ENCODE results near the gene UBALD1. TPM values are rescaled to one million over a fixed set of nuclear protein-coding genes. Genes with fewer than 3 reads are reported as not detected.

Gene UBALD1
- polyA plus RNA-seq, 3 donors, result 2.2 to 19.2 (median 2.8) TPM

DNA sequence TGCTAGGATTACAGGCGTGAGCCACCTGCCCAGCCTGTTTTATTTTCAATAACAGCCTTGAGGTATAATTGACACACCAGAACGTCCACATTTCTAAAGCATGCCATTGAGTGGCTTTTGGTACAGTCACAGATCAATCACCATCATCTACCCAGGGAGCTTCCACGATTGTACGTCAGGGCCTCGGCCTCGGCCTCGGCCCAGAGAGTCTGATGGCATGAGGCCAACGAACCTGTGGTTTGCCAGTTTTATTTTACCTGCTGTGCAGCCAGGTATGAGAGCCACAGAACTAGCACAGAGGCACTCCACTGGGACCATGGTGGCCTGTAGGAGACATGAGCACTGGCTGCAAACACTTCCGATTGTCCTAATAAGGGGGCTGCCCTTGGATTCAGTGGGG lies 8.3 kb downstream of the UBALD1 start:
- peaks cover 38% of the 10 kb centered on the region for H4K20me1 ChIP-seq (ENCODE audit: insufficient read depth, low read length)
- H3K79me2 ChIP-seq (ENCODE audit: insufficient read depth, low read length), result peaks cover 21% of the 10 kb centered on the region
- peaks cover under 1 to 3% of the 10 kb centered on the region in 2 donors for H3K4me1 ChIP-seq (ENCODE audit: control insufficient read depth in 1 of 2, insufficient read depth in 2 of 2, low read length in 2 of 2)
- H3K27me3 ChIP-seq (ENCODE audit: control insufficient read depth in 2 of 2, insufficient read depth in 2 of 2, low read length in 2 of 2), result no peaks in the 10 kb centered on the region
- H3K9ac ChIP-seq (ENCODE audit: insufficient read depth, low read length, poor library complexity, severe bottlenecking), result no peak overlapping the region
- no peak overlapping the region for H3K4me3 ChIP-seq (replicated peaks in 1 of 3; ENCODE audit: low read depth in 2 of 3, low read length in 3 of 3)
- TF ChIP-seq, protein P1, sequence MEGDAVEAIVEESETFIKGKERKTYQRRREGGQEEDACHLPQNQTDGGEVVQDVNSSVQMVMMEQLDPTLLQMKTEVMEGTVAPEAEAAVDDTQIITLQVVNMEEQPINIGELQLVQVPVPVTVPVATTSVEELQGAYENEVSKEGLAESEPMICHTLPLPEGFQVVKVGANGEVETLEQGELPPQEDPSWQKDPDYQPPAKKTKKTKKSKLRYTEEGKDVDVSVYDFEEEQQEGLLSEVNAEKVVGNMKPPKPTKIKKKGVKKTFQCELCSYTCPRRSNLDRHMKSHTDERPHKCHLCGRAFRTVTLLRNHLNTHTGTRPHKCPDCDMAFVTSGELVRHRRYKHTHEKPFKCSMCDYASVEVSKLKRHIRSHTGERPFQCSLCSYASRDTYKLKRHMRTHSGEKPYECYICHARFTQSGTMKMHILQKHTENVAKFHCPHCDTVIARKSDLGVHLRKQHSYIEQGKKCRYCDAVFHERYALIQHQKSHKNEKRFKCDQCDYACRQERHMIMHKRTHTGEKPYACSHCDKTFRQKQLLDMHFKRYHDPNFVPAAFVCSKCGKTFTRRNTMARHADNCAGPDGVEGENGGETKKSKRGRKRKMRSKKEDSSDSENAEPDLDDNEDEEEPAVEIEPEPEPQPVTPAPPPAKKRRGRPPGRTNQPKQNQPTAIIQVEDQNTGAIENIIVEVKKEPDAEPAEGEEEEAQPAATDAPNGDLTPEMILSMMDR (IDR thresholded peaks at IDR 0.05), result no peak
- Mint-ChIP-seq H3K9me3 (no peaks in the 10 kb centered on the region), H3K27me3 (ENCODE audit: low read depth in 3 of 3) (peaks cover 0 to 1% (median 0%) of the 10 kb centered on the region in 3 donors), H3K4me3 (no peak overlapping the region), H3K36me3 (peaks cover 9 to 29% of the 10 kb centered on the region in 2 donors), H3K4me1 (peaks cover 7% of the 10 kb centered on the region), H3K27ac (no peak overlapping the region)
- intact Hi-C loops (cut with micrococcal nuclease), result no loop called here
- H3K4me2 ChIP-seq (replicated peaks; ENCODE audit: extremely low read depth, low read length, poor library complexity, severe bottlenecking), result no peak overlapping the region
- peaks cover 23 to 27% of the 10 kb centered on the region in 2 donors for H3K36me3 ChIP-seq (replicated peaks in 1 of 2; ENCODE audit: control insufficient read depth in 1 of 2, insufficient read depth in 2 of 2, low read length in 2 of 2)
- no peak overlapping the region for H2AFZ ChIP-seq (ENCODE audit: insufficient read depth, low read depth, low read length, poor library complexity, severe bottlenecking)
- 99% methylated on average over 8 of the region's 9 CpGs for whole genome bisulfite sequencing (ENCODE audit: insufficient coverage)
- no peak overlapping the region for H3K27ac ChIP-seq (ENCODE audit: low read depth in 1 of 2, low read length in 2 of 2)
- H3K9me3 ChIP-seq (replicated peaks in 1 of 2; ENCODE audit: control insufficient read depth in 1 of 2, insufficient read depth in 1 of 2, low read length in 2 of 2), result no peaks in the 10 kb centered on the region
- DNase-seq, result no peak

DNA sequence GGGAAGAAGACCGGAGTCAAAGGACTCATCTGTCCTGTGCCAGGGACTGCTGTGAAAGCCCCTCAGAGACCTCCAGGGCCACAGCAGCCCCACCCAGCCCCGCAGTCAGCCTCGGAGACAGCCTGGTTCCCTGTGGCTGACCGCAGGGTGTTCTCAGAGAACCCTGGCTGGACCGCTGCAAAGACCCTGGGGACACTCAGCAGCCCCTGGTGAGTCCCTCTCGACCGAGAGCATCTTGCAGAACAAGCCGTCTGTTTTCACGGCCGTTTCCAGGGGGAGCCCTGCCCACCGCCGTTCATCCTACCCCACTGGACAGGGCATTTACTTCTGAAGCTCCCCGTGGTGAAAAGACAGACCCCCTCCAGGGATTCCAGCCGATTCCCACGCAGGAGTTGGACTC lies 10.3 kb downstream of the UBALD1 start:
- H3K27me3 Mint-ChIP-seq (ENCODE audit: low read depth in 3 of 3), result peaks cover 0 to 4% (median 1%) of the 10 kb centered on the region in 3 donors
- Histone ChIP-seq H3K79me2 (ENCODE audit: insufficient read depth, low read length) (peaks cover 2% of the 10 kb centered on the region), H3K27me3 (ENCODE audit: control insufficient read depth in 2 of 2, insufficient read depth in 2 of 2, low read length in 2 of 2) (no peaks in the 10 kb centered on the region), H3K9ac (ENCODE audit: insufficient read depth, low read length, poor library complexity, severe bottlenecking) (no peak overlapping the region), H3K27ac (ENCODE audit: low read depth in 1 of 2, low read length in 2 of 2) (no peak overlapping the region), H3K36me3 (replicated peaks in 1 of 2; ENCODE audit: control insufficient read depth in 1 of 2, insufficient read depth in 2 of 2, low read length in 2 of 2) (peaks cover 22% of the 10 kb centered on the region in 2 donors), H3K4me1 (ENCODE audit: control insufficient read depth in 1 of 2, insufficient read depth in 2 of 2, low read length in 2 of 2) (no peaks in the 10 kb centered on the region), H4K20me1 (ENCODE audit: insufficient read depth, low read length) (peaks cover 18% of the 10 kb centered on the region), H3K9me3 (replicated peaks in 1 of 2; ENCODE audit: control insufficient read depth in 1 of 2, insufficient read depth in 1 of 2, low read length in 2 of 2) (no peaks in the 10 kb centered on the region), H2AFZ (ENCODE audit: insufficient read depth, low read depth, low read length, poor library complexity, severe bottlenecking) (no peak overlapping the region), H3K4me3 (replicated peaks in 1 of 3; ENCODE audit: low read depth in 2 of 3, low read length in 3 of 3) (no peak overlapping the region), H3K4me2 (replicated peaks; ENCODE audit: extremely low read depth, low read length, poor library complexity, severe bottlenecking) (no peak overlapping the region)
- 86% methylated on average over 15 of the region's 15 CpGs for WGBS (ENCODE audit: insufficient coverage)
- H3K27ac Mint-ChIP-seq, result no peak overlapping the region
- H3K9me3 Mint-ChIP-seq, result no peaks in the 10 kb centered on the region
- DNase-seq, result no peak
- TF ChIP-seq, protein P1 (IDR thresholded peaks at IDR 0.05), result no peak
- peaks cover 5% of the 10 kb centered on the region for H3K4me1 Mint-ChIP-seq
- H3K4me3 Mint-ChIP-seq, result no peak overlapping the region
- intact Hi-C loops (cut with micrococcal nuclease), result no loop called here
- peaks cover 9 to 25% of the 10 kb centered on the region in 2 donors for H3K36me3 Mint-ChIP-seq

Measured in CD14-positive monocyte (primary cell).